ENCODE results near the gene MOGAT3. TPM values are rescaled to one million over a fixed set of nuclear protein-coding genes. Genes with fewer than 3 reads are reported as not detected.
A peak's percentile ranks its signal among the peaks of the same experiment; 100 is the strongest.

MOGAT3 gene
- total and polyA plus RNA-seq, 2 experiments from 2014 or later, result 0.44 TPM; not detected in 1

- Mint-ChIP-seq H3K9me3 (no peaks in the 10 kb centered on the region; the same call in 1 of the 3 replicates), H3K4me1 (peaks cover 60% of the 10 kb centered on the region), H3K4me3 (peak overlapping the region; percentile 78), H3K27ac (no peak overlapping the region), H3K27me3 (ENCODE audit: insufficient read depth, low read depth, poor library complexity) (peaks cover 92% of the 10 kb centered on the region), H3K36me3 (ENCODE audit: low read depth) (no peaks in the 10 kb centered on the region; the same call in 2 of the 3 replicates)
- ATAC-seq, result no peak
- Histone ChIP-seq H3K79me2 (replicated peaks; ENCODE audit: insufficient read depth) (no peaks in the 10 kb centered on the region), H3K9me2 (ENCODE audit: insufficient read depth) (no peaks in the 10 kb centered on the region), H4K20me1 (replicated peaks; ENCODE audit: insufficient read depth) (peaks cover 10% of the 10 kb centered on the region; the same call in 1 of the 2 replicates), H3K4me1 (ENCODE audit: insufficient read depth) (peaks cover 67% of the 10 kb centered on the region), H2AFZ (no peak overlapping the region), H3K27ac (ENCODE audit: low read depth) (no peak overlapping the region), H3K4me2 (peak overlapping the region; percentile 98), H3K27me3 (ENCODE audit: insufficient read depth) (peaks cover 94% of the 10 kb centered on the region), H3K36me3 (ENCODE audit: insufficient read depth) (no peaks in the 10 kb centered on the region), H3K4me3 (peak overlapping the region; percentile 76), H3F3A (replicated peaks; ENCODE audit: low read depth) (peaks cover 21% of the 10 kb centered on the region; the same call in 1 of the 2 replicates)
- TF ChIP-seq STAT1 (IDR thresholded peaks at IDR 0.05; ENCODE audit: unreplicated experiment) (no peak), JUNB (IDR thresholded peaks at IDR 0.05; ENCODE audit: unreplicated experiment) (no peak), EZH2 (IDR thresholded peaks at IDR 0.05; ENCODE audit: low read depth, unreplicated experiment) (peak; percentile 54)
- TF ChIP-seq, protein P1, sequence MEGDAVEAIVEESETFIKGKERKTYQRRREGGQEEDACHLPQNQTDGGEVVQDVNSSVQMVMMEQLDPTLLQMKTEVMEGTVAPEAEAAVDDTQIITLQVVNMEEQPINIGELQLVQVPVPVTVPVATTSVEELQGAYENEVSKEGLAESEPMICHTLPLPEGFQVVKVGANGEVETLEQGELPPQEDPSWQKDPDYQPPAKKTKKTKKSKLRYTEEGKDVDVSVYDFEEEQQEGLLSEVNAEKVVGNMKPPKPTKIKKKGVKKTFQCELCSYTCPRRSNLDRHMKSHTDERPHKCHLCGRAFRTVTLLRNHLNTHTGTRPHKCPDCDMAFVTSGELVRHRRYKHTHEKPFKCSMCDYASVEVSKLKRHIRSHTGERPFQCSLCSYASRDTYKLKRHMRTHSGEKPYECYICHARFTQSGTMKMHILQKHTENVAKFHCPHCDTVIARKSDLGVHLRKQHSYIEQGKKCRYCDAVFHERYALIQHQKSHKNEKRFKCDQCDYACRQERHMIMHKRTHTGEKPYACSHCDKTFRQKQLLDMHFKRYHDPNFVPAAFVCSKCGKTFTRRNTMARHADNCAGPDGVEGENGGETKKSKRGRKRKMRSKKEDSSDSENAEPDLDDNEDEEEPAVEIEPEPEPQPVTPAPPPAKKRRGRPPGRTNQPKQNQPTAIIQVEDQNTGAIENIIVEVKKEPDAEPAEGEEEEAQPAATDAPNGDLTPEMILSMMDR (conservative IDR thresholded peaks at IDR 0.05; ENCODE audit: low read depth in 2 of 2), result no peak
- DNase-seq (ENCODE audit: low spot score), result peak; percentile 58
Measured at GRCh38 chr7:101168412-101169049, 32.3 kb downstream of the MOGAT3 start.

GRCh38 chr7:101167645-101168411, 33.0 kb downstream of the MOGAT3 start:
- H3K9me2 ChIP-seq (ENCODE audit: insufficient read depth), result no peaks in the 10 kb centered on the region
- ATAC-seq (no peak), DNase-seq (ENCODE audit: low spot score) (no peak)
- H3K36me3 ChIP-seq (ENCODE audit: insufficient read depth), result no peaks in the 10 kb centered on the region
- peak overlapping the region; percentile 98 for H3K4me2 ChIP-seq
- Mint-ChIP-seq H3K27me3 (ENCODE audit: insufficient read depth, low read depth, poor library complexity) (peaks cover 88% of the 10 kb centered on the region), H3K9me3 (no peaks in the 10 kb centered on the region; the same call in 1 of the 3 replicates), H3K4me1 (peaks cover 59% of the 10 kb centered on the region), H3K4me3 (peak overlapping the region; percentile 78), H3K36me3 (ENCODE audit: low read depth) (no peaks in the 10 kb centered on the region; the same call in 2 of the 3 replicates), H3K27ac (no peak overlapping the region)
- no peak overlapping the region for H2AFZ ChIP-seq
- peaks cover 65% of the 10 kb centered on the region for H3K4me1 ChIP-seq (ENCODE audit: insufficient read depth)
- H4K20me1 ChIP-seq (replicated peaks; ENCODE audit: insufficient read depth), result peaks cover 10% of the 10 kb centered on the region; the same call in 1 of the 2 replicates
- TF ChIP-seq CREB1 (CRISPR knock-in tag; IDR thresholded peaks at IDR 0.05; ENCODE audit: low read depth), result no peak
- peak; percentile 13; the same call in 1 of the 2 replicates for TF ChIP-seq NANOG (IDR thresholded peaks at IDR 0.05; ENCODE audit: borderline replicate concordance)
- H3F3A ChIP-seq (replicated peaks; ENCODE audit: low read depth), result peaks cover 18% of the 10 kb centered on the region
- no peaks in the 10 kb centered on the region for H3K79me2 ChIP-seq (replicated peaks; ENCODE audit: insufficient read depth)
- H3K27ac ChIP-seq (ENCODE audit: low read depth), result no peak overlapping the region
- H3K4me3 ChIP-seq, result peak overlapping the region; percentile 76
- H3K27me3 ChIP-seq (ENCODE audit: insufficient read depth), result peaks cover 90% of the 10 kb centered on the region
